Erythroblast (primary cell): ENCODE results near the gene ARPC1B.
"Not testable (repeated sequence)": the region's sequence is repeated elsewhere in the genome, so short reads cannot be mapped to it uniquely, and the experiment has no call there.

Experiments
- DNase-seq, 2 experiments: peaks; one replicate each; lab custom pipeline; 2025; lab: John Stamatoyannopoulos, UW
- GATA1 ChIP-seq: IDR thresholded peaks from 2 replicates; pipeline ENCODE4 v1.6.1; 2011; ENCODE audit warnings: low read depth, mild to moderate bottlenecking, control low read depth, low read length, moderate library complexity
- POLR2A ChIP-seq: IDR thresholded peaks from 2 replicates; pipeline ENCODE4 v1.6.1; 2011; ENCODE audit warnings: mild to moderate bottlenecking, low read length

ARPC1B gene

DNA sequence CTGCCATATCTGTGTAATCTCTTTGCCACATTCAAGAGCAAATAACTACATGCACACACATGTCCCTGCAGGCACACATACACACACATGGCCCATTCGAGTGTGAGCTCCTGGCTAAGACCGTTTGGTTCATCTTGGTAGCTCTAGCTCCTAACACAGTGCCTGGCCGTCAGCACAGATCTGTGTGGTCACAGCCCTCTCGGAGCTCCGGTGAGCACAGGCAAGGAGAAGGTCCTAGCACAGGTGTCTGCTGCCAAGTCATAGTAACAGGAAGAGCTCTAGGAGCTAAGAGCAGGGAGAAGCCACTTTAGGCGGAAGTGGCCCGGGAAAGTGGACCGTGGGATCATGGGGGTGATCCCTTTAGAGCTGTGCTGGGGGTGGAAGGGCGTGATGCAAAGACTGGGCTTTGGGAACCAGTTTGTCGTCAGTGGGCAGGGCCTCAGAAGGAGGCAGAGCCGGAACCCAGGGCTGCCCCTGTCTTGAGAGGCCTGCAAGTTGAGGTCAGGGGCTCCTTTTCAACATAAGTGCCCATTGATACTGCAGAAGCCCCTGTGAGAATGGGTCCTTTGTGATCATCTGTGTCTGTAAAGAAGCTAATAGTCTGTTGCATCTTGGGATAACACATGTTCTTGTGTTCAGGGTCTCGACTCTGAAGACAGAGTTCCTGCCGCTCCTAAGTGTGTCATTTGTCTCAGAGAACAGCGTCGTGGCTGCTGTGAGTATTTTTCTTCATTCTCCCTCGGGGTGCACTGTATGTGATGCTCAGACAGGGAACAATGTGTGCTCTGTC is 16.6 kb upstream of the ARPC1B start:
- TF ChIP-seq GATA1, result no peak
- TF ChIP-seq POLR2A, result no peak
- DNase-seq, result no peak

DNA sequence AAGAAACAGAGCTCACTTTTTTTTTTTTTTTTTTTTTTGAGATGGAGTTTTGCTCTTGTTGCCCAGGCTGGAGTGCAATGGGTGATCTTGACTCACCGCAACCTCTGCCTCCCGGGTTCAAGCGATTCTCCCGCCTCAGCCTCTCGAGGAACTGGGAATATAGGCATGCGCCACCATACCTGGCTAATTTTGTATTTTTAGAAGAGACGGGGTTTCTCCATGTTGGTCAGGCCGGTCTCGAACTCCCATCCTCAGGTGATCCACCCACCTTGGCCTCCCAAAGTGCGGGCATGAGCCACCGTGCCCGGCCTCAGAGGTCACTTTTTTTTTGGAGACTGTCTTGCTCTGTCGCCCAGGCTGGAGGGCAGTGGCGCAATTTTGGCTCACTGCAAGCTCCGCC is 16.0 kb upstream of the ARPC1B start:
- DNase-seq, result not testable (repeated sequence)

DNA sequence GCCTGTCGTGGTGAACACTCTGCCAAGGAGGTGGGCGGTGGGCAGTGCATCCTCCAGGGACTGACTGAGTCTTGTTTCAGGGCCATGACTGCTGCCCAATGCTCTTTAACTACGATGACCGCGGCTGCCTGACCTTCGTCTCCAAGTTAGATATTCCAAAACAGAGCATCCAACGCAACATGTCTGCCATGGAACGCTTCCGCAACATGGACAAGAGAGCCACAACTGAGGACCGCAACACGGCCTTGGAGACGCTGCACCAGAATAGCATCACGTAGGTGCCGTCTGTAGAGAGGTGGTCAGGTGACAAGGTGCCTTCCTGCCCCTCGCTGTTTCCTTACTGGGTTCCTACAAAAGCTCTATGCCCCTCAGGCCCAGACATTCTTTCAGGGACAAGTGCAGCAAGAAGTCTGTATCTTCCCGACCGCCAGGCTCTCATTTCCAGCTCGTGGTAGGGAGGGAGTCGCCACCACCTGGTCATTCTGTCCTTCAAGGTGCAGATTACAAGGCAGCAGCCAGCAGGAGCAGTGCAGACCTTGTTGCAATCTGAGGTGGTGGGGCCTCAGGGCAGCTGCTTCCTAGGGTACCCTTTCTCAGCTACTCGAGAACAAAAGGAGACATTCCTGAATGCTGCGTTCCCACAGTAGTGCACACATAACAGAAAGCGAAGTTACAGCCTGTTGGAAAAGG is 14.9 kb upstream of the ARPC1B start:
- TF ChIP-seq GATA1 (no peak), POLR2A (no peak)
- DNase-seq, result no peak

DNA sequence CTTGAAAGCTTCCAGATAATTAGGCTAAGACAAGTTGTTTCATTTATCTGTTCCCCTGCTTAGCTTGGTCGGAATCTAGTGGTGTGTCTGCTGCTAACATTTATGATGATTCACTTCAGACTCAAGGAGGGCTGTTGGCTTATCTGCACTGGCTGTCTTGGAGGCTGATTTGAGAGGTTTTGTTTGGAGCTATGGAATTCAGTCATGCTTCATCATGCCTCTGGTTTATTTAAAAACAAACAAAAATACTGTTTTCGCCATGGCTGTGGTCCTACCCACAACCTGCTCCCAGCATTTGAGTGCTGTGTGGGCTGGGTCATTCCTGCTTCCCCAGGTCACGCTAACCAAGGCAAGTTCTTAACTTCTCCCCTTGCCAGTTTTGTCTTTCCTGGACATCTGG is 11.7 kb upstream of the ARPC1B start:
- DNase-seq, result no peak
- no peak for TF ChIP-seq POLR2A
- no peak for TF ChIP-seq GATA1

DNA sequence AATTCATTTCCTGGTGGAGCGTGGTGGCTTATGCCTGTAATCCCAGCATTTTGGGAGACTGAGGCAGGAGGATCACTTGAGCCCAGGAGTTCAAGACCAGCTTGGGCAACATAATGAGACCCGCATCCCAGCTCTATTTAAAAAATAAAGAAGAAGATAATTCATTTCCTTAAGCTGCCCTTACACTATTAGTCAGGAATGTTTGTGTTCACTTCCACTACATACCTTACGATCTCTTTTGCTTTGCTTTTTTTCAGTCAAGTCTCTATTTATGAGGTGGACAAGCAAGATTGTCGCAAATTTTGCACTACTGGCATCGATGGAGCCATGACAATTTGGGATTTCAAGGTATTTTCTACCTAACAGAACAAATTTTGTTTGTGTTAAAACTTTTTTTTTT is 11.2 kb upstream of the ARPC1B start:
- no peak for TF ChIP-seq GATA1
- no peak for TF ChIP-seq POLR2A

DNA sequence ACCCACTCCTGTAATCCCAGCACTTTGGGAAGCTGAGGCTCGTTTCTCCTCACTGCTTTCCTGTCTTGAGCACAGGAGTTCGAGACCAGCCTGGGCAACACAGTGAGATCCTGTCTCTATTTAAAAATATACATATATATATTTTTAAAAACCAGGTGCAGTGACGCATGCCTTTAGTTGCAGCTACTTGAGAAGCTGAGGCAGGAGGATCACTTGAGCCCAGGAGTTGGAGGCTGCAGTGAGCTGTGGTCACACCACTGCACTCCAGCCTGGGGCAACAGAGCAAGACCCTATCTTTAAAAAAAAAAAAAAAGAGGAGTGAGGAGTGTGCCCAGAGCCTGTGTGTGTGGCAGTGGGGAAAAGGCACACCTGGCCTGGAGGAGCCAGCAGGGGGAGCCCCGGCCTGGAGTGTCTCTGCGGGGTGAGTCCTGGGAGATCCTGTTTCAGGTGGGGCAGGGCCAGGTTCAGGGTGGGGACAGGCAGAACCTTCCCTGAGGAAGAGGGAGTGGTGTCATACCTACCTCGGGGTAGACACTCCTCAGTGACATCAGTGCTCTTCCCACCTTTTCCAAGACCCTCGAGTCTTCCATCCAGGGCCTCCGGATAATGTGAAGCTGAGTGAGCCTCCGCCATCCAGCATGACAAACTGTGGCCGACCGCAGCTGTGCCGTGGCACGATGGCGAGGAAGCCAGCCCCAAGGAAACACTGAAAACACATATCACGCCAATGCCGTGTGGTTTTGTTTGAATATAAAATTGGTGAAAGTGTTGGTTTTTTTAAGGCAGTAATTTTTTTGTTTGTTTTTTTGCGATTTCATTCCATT is 9.0 kb upstream of the ARPC1B start:
- DNase-seq, result peak; percentile 35 to 64
- no peak for TF ChIP-seq GATA1
- TF ChIP-seq POLR2A, result no peak

More for the DNA sequence above, 11.2 kb upstream of the ARPC1B start:
- no peak for DNase-seq

DNA sequence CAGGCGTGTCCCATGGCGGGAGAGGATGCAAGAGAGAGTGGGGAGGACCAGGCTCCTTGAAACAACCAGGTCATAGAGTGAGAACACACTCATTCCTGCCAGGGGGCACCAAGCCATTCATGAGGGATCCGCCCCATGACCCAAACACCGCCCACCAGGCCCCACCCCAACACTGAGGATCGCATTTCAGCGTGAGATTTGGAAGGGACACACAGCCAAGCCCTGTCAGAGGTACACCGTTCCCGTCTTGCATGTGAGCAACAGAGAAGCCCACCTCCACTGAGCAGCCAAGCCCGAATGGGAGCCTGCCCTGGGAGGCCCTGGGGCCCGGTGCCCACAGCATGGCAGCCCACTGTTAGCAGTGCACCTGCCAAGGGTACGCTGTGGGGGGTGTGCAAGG is 7.9 kb upstream of the ARPC1B start:
- TF ChIP-seq GATA1 (no peak), POLR2A (no peak)
- DNase-seq, result no peak

DNA sequence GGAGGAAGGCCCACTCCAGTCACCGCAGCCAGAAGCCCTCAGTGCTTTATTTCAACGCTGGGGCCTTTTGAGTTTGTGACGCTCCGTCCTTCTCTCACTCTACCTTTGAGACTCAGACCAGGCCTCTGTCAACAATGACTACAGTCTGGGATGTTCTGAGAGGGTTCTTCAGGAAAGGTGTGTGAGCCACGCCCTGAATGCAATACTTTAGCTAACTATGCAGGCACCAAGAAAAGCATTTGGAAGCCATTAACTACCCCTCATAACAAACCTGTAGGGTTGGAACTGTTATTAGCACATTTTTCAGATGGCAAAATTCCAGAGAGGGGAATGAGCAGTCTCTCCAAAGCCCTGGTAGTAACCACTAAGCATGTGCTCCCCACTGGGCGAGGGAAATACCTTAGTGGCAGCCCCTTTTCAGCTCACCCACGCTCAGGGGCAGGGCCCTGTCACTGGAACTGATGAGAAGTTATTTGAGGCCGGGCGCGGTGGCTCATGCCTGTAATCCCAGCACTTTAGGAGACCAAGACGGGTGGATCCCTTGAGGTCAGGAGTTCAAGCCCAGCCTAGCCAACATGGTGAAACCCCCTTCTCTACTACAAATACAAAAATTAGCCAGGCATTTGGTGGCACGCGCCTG is 5.7 kb upstream of the ARPC1B start:
- TF ChIP-seq GATA1 (no peak), POLR2A (no peak)
- DNase-seq, result no peak

DNA sequence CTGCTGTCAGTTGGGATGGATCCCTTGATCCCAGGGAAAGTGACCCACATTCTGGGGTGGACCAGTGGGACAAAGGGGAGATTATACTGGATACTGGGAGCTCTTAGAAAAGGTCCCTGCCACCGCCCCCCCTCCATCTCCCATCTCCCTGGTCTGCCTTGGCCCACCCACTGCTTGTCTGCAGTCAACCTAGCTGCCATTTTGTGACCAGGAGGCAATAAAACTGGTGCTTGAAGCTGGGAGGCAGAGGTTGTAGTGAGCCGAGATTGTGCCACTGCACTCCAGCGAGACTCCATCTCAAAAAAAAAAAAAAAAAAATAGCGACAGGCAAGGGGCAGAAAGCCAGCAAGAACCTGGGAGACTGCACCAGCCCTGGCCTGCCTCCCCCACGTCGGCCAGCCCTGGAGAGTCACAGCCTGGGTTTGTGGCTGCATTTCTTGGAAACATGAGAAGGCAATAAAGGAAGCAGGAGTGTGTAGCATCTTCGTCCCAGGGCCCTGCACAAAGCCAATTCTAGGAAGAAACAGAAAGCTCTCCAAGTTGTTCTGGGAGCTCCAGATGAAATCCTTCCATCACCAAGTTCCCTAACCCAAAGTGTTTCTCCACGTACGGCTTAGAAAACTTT is 4.7 kb upstream of the ARPC1B start:
- no peak for DNase-seq
- no peak for TF ChIP-seq POLR2A
- no peak for TF ChIP-seq GATA1

DNA sequence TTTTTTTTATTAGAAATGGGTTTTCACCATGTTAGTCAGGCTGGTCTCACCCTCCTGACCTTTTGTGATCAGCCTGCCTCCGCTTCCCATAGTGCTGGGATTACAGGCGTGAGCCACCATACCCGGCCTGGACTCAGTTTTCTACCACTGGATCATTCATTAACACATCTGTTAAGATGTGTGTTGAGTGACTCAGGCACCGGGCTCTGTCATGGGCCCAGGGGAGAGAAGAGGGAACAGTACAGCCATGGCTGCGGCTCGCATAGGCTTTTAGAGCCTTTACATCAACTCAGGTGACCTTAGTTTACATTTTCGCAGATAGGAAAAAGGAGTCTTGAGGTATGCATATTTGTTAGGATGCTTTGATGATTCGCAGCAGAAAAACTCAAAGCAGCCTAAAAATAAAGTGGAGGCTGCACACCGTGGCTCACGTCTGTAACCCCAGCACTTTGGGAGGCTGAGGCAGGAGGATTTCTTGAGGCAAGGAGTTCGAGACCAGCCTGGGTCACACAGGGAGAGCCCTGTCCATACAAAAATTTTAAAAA is 3.1 kb upstream of the ARPC1B start:
- TF ChIP-seq GATA1, result no peak
- no peak for TF ChIP-seq POLR2A
- no peak for DNase-seq

DNA sequence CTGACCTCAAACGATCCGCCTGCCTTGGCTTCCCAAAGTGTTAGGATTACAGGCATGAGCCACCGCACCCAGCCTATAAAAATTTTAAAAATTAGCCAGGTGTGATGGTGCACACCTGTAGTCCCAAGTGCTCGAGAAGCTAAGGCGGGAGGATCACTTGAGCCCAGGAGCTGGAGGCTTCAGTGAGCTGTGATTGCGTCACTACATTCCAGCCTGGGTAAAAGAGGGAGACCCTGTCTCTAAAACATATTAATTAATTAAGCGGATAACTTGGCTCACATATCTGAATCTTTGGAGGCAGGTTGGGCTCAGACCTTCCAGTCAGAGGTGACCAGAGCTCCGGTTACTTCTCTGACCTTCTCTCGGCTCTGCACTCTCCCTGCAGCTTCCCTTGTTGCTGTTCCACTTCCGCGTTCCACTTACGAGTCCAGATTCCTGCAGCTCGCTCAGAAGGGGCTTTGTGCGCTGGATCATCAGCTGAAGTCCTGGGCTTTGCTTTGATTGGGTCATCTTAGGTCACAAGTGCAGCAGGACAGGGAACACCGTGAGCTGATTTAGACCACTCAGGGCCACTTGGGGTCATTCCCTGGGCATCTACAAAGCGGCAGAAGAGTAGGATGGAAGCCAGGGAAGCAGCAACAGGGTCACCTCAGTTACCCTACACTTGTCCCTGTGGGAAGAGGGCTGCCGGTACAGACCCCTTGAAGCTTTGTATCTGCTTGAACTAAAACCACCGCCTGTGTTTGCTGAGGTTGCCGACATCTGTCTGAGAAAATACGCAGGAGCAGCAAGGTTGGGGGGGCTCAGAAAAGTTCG is 2.0 kb upstream of the ARPC1B start:
- no peak for DNase-seq
- TF ChIP-seq GATA1, result no peak
- TF ChIP-seq POLR2A, result no peak
